ENCODE results near the gene ACAA1. TPM values are rescaled to one million over a fixed set of nuclear protein-coding genes. Genes with fewer than 3 reads are reported as not detected.

The ACAA1 gene
- total and polyA plus RNA-seq, 9 of the 15 experiments (the other 6 are each of a cell fraction or from before 2014, with no cell fraction given), result 4.0 to 88.9 (median 57.2) TPM

DNA sequence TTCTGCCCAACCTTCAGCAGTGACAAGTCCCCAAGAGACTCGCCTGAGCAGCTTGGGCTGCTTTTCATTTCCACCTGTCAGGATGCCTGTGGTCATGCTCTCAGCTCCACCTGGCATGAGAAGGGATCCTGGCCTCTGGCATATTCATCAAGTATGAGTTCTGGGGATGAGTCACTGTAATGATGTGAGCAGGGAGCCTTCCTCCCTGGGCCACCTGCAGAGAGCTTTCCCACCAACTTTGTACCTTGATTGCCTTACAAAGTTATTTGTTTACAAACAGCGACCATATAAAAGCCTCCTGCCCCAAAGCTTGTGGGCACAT lies 5.0 kb upstream of the ACAA1 start:
- intact Hi-C loops (cut with micrococcal nuclease), result no loop called here
- no peak for TF ChIP-seq RUNX1 (IDR thresholded peaks at IDR 0.05; ENCODE audit: low read depth)
- TF ChIP-seq L3MBTL2 (IDR thresholded peaks at IDR 0.05), result no peak
- CTCF ChIA-PET (ENCODE audit: low intra/inter-chr PET ratio), result no interaction called here
- H3K9me3 ChIP-seq (replicated peaks; ENCODE audit: control insufficient read depth, insufficient read depth, low read depth, low read length), result no peaks in the 10 kb centered on the region
- POLR2A ChIA-PET, result interaction anchor here (0.6 to 3.7 kb wide), 7 partner anchors 10 to 171 kb away, joined by 3 to 17 read pairs (median 8); partner anchors contain the start of gene OXSR1
- no TSS peak for BruUV-seq (replicated peaks)
- H3K27ac ChIP-seq (ENCODE audit: extremely low read depth, low read depth, low read length), result no peak overlapping the region
- H3K36me3 ChIP-seq (ENCODE audit: control insufficient read depth, insufficient read depth, low read length), result peaks cover 26% of the 10 kb centered on the region; the same call in 2 of the 3 replicates
- no peak overlapping the region for H3K4me2 ChIP-seq (ENCODE audit: insufficient read depth, low read length)
- peaks cover 23% of the 10 kb centered on the region for H3K79me2 ChIP-seq (ENCODE audit: control insufficient read depth, insufficient read depth, low read length)
- in situ Hi-C loops (cut with MboI), result no loop called here
- ATAC-seq, result no peak
- H3K9me1 ChIP-seq (ENCODE audit: control insufficient read depth, insufficient read depth, low read length), result no peaks in the 10 kb centered on the region
- H2AFZ ChIP-seq (ENCODE audit: low read depth, low read length), result no peak overlapping the region
- no peak for FAIRE-seq
- H3K9ac ChIP-seq (ENCODE audit: insufficient read depth in 1 of 2, low read depth in 2 of 2, low read length in 2 of 2), result no peak overlapping the region
- peaks cover 17 to 30% of the 10 kb centered on the region in 2 experiments; a peak in 4 of 5 replicates for H3K4me1 ChIP-seq (replicated peaks in 1 of 2; ENCODE audit: control insufficient read depth in 2 of 2, insufficient read depth in 2 of 2, low read length in 2 of 2)
- no peaks in the 10 kb centered on the region for H4K20me1 ChIP-seq (replicated peaks; ENCODE audit: control insufficient read depth, insufficient read depth, low read length)
- no peaks in the 10 kb centered on the region; a peak in 1 of 5 replicates for H3K27me3 ChIP-seq (ENCODE audit: control insufficient read depth in 2 of 2, insufficient read depth in 2 of 2, low read length in 2 of 2)
- no peak overlapping the region for H3K4me3 ChIP-seq
- 47% methylated on average over 2 of the region's 2 CpGs for WGBS (ENCODE audit: insufficient coverage, low coverage, missing lambda C conversion rate)
- no peak for DNase-seq (ENCODE audit: extremely low read depth in 1 of 4, low spot score in 3 of 4)

DNA sequence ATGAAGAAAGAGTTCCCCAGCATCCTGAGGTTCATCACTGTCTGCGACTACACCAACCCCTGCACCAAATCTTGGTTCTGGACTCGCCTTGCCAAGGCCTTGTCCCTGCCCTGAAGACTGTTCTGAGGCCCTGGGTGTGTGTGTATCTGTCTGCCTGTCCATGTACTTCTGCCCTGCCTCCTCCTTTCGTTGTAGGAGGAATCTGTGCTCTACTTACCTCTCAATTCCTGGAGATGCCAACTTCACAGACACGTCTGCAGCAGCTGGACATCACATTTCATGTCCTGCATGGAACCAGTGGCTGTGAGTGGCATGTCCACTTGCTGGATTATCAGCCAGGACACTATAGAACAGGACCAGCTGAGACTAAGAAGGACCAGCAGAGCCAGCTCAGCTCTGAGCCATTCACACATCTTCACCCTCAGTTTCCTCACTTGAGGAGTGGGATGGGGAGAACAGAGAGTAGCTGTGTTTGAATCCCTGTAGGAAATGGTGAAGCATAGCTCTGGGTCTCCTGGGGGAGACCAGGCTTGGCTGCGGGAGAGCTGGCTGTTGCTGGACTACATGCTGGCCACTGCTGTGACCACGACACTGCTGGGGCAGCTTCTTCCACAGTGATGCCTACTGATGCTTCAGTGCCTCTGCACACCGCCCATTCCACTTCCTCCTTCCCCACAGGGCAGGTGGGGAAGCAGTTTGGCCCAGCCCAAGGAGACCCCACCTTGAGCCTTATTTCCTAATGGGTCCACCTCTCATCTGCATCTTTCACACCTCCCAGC lies 4.4 kb upstream of the ACAA1 start:
- no peak for FAIRE-seq

More for the DNA sequence above, 4.4 kb upstream of the ACAA1 start:
- peaks cover 17 to 35% of the 10 kb centered on the region in 2 experiments; a peak in 4 of 5 replicates for H3K4me1 ChIP-seq (replicated peaks in 1 of 2; ENCODE audit: control insufficient read depth in 2 of 2, insufficient read depth in 2 of 2, low read length in 2 of 2)
- peak overlapping the region in 1 of 2 experiments; percentile 5; a peak in 1 of 4 replicates for H3K9ac ChIP-seq (ENCODE audit: insufficient read depth in 1 of 2, low read depth in 2 of 2, low read length in 2 of 2)
- H3K9me1 ChIP-seq (ENCODE audit: control insufficient read depth, insufficient read depth, low read length), result no peaks in the 10 kb centered on the region
- peaks cover 28% of the 10 kb centered on the region for H3K79me2 ChIP-seq (ENCODE audit: control insufficient read depth, insufficient read depth, low read length)
- H3K27ac ChIP-seq (ENCODE audit: extremely low read depth, low read depth, low read length), result no peak overlapping the region
- H3K4me2 ChIP-seq (ENCODE audit: insufficient read depth, low read length), result no peak overlapping the region
- DNase-seq (ENCODE audit: extremely low read depth in 1 of 4, low spot score in 3 of 4) (no peak), ATAC-seq (no peak)
- no peak overlapping the region for H2AFZ ChIP-seq (ENCODE audit: low read depth, low read length)
- no peaks in the 10 kb centered on the region for H4K20me1 ChIP-seq (replicated peaks; ENCODE audit: control insufficient read depth, insufficient read depth, low read length)
- intact Hi-C loops (cut with micrococcal nuclease) (no loop called here), in situ Hi-C loops (cut with MboI) (no loop called here)
- peaks cover 26% of the 10 kb centered on the region; the same call in 2 of the 3 replicates for H3K36me3 ChIP-seq (ENCODE audit: control insufficient read depth, insufficient read depth, low read length)
- no peak overlapping the region for H3K4me3 ChIP-seq
- BruUV-seq (replicated peaks), result no TSS peak
- TF ChIP-seq MAZ (CRISPR knock-in tag; conservative IDR thresholded peaks at IDR 0.05 in 1 of 2, IDR thresholded peaks at IDR 0.05 in 1 of 2) (no peak), FOXK2 (conservative IDR thresholded peaks at IDR 0.05 in 1 of 2, IDR thresholded peaks at IDR 0.05 in 1 of 2; ENCODE audit: low read depth in 2 of 2) (no peak), PURB (CRISPR knock-in tag; IDR thresholded peaks at IDR 0.05; ENCODE audit: low read depth) (no peak), BRCA1 (IDR thresholded peaks at IDR 0.05) (no peak), BRCA1 (CRISPR knock-in tag; IDR thresholded peaks at IDR 0.05) (0 out of 2 replicates have a peak, but pooled peaks have one; percentile 64), MEF2D (tag; conservative IDR thresholded peaks at IDR 0.05; ENCODE audit: low read depth) (no peak), IRF2 (CRISPR knock-in tag; IDR thresholded peaks at IDR 0.05) (no peak), HMGN3 (IDR thresholded peaks at IDR 0.05; ENCODE audit: borderline replicate concordance, extremely low read depth, insufficient read length, low read depth, low read length) (no peak)
- TF ChIP-seq, protein P1, sequence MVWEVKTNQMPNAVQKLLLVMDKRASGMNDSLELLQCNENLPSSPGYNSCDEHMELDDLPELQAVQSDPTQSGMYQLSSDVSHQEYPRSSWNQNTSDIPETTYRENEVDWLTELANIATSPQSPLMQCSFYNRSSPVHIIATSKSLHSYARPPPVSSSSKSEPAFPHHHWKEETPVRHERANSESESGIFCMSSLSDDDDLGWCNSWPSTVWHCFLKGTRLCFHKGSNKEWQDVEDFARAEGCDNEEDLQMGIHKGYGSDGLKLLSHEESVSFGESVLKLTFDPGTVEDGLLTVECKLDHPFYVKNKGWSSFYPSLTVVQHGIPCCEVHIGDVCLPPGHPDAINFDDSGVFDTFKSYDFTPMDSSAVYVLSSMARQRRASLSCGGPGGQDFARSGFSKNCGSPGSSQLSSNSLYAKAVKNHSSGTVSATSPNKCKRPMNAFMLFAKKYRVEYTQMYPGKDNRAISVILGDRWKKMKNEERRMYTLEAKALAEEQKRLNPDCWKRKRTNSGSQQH (CRISPR knock-in tag; IDR thresholded peaks at IDR 0.05), result no peak
- 74% methylated on average over 7 of the region's 7 CpGs for WGBS (ENCODE audit: insufficient coverage, low coverage, missing lambda C conversion rate)
- ChIA-PET POLR2A (interaction anchor here (1.0 to 3.7 kb wide), 5 partner anchors 12 to 25 kb away, joined by 3 to 17 read pairs (median 9); partner anchors contain the start of gene OXSR1), CTCF (ENCODE audit: low intra/inter-chr PET ratio) (no interaction called here)
- no peaks in the 10 kb centered on the region; a peak in 1 of 5 replicates for H3K27me3 ChIP-seq (ENCODE audit: control insufficient read depth in 2 of 2, insufficient read depth in 2 of 2, low read length in 2 of 2)
- H3K9me3 ChIP-seq (replicated peaks; ENCODE audit: control insufficient read depth, insufficient read depth, low read depth, low read length), result no peaks in the 10 kb centered on the region

Data from K562 (cell line).